Suprapubic skin (tissue), 3 donors: ENCODE results near the gene HDAC11.
"Not testable (repeated sequence)": the region's sequence is repeated elsewhere in the genome, so short reads cannot be mapped to it uniquely, and the experiment has no call there.

Source experiments
- CTCF ChIP-seq, 2 donors: fragments of 200-600 bp in 1 of 2; fragments of 450-650 bp in 1 of 2; sonication (generic) in 1 of 2; IDR thresholded peaks; one replicate each; pipeline ENCODE4 v1.5.1; 2016 to 2019; ENCODE audit warnings: antibody characterized with exemption in 2 of 2, mild to moderate bottlenecking in 1 of 2, moderate library complexity in 1 of 2
- POLR2A ChIP-seq, 2 donors: fragments of 450-650 bp; IDR thresholded peaks; one replicate each; pipeline ENCODE4 v1.6.1; 2017; ENCODE audit warnings: antibody characterized with exemption in 2 of 2, mild to moderate bottlenecking in 2 of 2, moderate library complexity in 2 of 2

DNA sequence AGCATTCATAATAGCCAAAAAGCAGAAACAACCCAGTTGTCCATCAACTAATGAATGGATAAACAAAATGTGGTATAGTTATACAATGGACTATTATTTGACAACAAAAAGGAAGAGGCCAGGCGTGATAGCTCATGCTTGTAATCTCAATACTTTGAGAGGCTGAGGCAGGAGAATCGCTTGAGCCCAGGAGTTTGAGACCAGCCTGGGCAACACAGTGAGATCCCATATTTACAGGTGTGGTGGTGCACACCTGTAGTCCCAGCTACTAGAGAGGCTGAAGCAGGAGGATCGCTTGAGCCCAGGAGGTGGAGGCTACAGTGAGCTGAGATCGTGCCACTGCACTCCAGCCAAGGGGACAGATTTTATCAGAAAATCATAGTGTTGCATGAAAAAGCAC, 43.9 kb upstream of the HDAC11 start:
- not testable (repeated sequence) for TF ChIP-seq CTCF, POLR2A (IDR thresholded peaks at IDR 0.05)
